HEK293T (cell line): Measurements from ENCODE around the gene COMMD1.

Experiments used
- ARNT ChIP-seq: fragments of 450-650 bp; IDR thresholded peaks from 2 replicates; pipeline ENCODE4 v1.6.1; 2017; ENCODE audit warnings: mild to moderate bottlenecking
- FOXA1 ChIP-seq: fragments of 450-650 bp; IDR thresholded peaks from 2 replicates; pipeline ENCODE4 v1.6.1; 2016; ENCODE audit warnings: mild to moderate bottlenecking
- FOXK2 ChIP-seq: fragments of 450-650 bp; IDR thresholded peaks from 2 replicates; pipeline ENCODE4 v1.6.1; 2016; ENCODE audit warnings: mild to moderate bottlenecking
- FOXM1 ChIP-seq: fragments of 450-650 bp; IDR thresholded peaks from 2 replicates; pipeline ENCODE4 v1.6.1; 2017; ENCODE audit warnings: mild to moderate bottlenecking, borderline replicate concordance
- NFRKB ChIP-seq: fragments of 450-650 bp; IDR thresholded peaks from 2 replicates; pipeline ENCODE4 v1.6.1; 2016; ENCODE audit warnings: mild to moderate bottlenecking, moderate library complexity

- TF ChIP-seq FOXA1 (no peak), FOXM1 (no peak), ARNT (no peak), NFRKB (no peak), FOXK2 (no peak)
Observed at GRCh38 chr2:62101886-62102285, 196.4 kb downstream of the COMMD1 start.
